ENCODE results near the gene IDS. TPM values are rescaled to one million over a fixed set of nuclear protein-coding genes. Genes with fewer than 3 reads are reported as not detected.
A peak's percentile ranks its signal among the peaks of the same experiment; 100 is the strongest.
"Not testable (repeated sequence)": the region's sequence is repeated elsewhere in the genome, so short reads cannot be mapped to it uniquely, and the experiment has no call there.

Gene IDS
- total RNA-seq, 1 donor from 2014 or later, result 113 TPM

GRCh38 chrX:149521438-149521837 lies 16.3 kb upstream of the IDS start:
- no peak overlapping the region for H3K27ac ChIP-seq
- no peak for TF ChIP-seq CTCF (IDR thresholded peaks at IDR 0.05)
- ATAC-seq (no peak), DNase-seq (no peak)
- H3K27me3 ChIP-seq, result no peaks in the 10 kb centered on the region
- intact Hi-C loops (cut with DNase I), result no loop called here
- no peaks in the 10 kb centered on the region for H3K4me1 ChIP-seq
- no peaks in the 10 kb centered on the region for H3K9me3 ChIP-seq
- no peaks in the 10 kb centered on the region for H3K36me3 ChIP-seq
- no peak overlapping the region for H3K4me3 ChIP-seq

DNA sequence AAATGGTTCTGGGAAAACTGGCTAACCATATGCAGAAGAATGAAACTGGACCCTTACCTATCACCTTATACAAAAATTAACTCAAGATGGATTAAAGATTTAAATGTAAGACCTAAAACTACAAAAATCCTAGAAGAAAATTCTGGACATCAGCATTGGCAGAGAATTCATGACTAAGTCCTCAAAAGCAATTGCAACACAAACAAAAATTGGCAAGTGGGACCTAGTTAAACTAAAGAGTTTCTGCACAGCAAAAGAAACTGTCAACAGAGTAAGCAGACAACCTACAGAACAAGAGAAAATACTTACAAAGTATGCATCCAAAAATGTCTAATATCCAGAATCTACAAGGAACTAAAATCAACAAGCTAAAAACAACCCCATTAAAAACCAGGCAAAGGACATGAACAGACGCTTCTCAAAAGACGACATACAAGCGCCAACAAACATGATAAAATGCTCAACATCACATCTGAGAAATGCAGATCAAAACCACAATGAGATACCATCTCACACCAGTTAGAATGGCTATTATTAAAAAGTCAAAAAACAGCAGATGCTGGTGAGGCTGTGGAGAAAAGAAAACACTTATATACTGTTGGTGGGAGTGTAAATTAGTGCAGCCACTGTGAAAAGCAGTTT lies 15.7 kb upstream of the IDS start:
- intact Hi-C loops (cut with DNase I); ATAC-seq: not testable (repeated sequence)

GRCh38 chrX:149518236-149518635 lies 13.1 kb upstream of the IDS start:
- no peak for DNase-seq
- H3K4me3 ChIP-seq, result no peak overlapping the region
- no peaks in the 10 kb centered on the region for H3K36me3 ChIP-seq
- intact Hi-C loops (cut with DNase I), result no loop called here
- no peaks in the 10 kb centered on the region for H3K27me3 ChIP-seq
- no peak overlapping the region for H3K27ac ChIP-seq
- no peak for ATAC-seq
- H3K9me3 ChIP-seq, result no peaks in the 10 kb centered on the region
- H3K4me1 ChIP-seq, result no peaks in the 10 kb centered on the region
- TF ChIP-seq CTCF (IDR thresholded peaks at IDR 0.05), result no peak

More for the DNA sequence above, 15.7 kb upstream of the IDS start:
- H3K36me3 ChIP-seq, H3K4me1 ChIP-seq, H3K4me3 ChIP-seq, H3K9me3 ChIP-seq, H3K27ac ChIP-seq, H3K27me3 ChIP-seq, DNase-seq: not testable (repeated sequence)

DNA sequence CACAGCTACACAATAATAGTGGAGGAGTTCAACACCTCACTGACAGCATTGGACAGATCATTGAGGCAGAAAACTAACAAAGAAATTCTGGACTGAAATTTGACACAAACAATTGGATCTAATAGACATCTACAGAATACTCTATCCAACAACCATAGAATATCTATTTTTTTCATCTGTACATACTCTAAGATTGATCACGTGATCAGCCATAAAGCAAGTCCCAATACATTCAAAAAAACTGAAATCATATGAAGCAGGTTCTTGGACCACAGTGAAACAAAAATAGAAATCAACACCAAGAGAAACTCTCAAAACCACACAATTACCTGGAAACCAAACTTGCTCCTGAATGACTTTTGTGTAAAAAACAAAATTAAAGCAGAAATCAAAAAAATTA lies 12.2 kb upstream of the IDS start:
- H3K4me3 ChIP-seq, result no peak overlapping the region
- H3K9me3 ChIP-seq, result no peaks in the 10 kb centered on the region
- no peak overlapping the region for H3K27ac ChIP-seq
- TF ChIP-seq CTCF (IDR thresholded peaks at IDR 0.05), result no peak
- H3K4me1 ChIP-seq, result no peaks in the 10 kb centered on the region
- no peaks in the 10 kb centered on the region for H3K27me3 ChIP-seq
- intact Hi-C loops (cut with DNase I), result no loop called here
- H3K36me3 ChIP-seq, result no peaks in the 10 kb centered on the region
- DNase-seq, result no peak
- ATAC-seq, result no peak

GRCh38 chrX:149516604-149517003 lies 11.5 kb upstream of the IDS start:
- Histone ChIP-seq H3K4me1 (no peaks in the 10 kb centered on the region), H3K27ac (no peak overlapping the region), H3K27me3 (no peaks in the 10 kb centered on the region), H3K36me3 (no peaks in the 10 kb centered on the region), H3K9me3 (no peaks in the 10 kb centered on the region), H3K4me3 (no peak overlapping the region)
- intact Hi-C loops (cut with DNase I), result no loop called here
- no peak for ATAC-seq
- DNase-seq, result no peak
- no peak for TF ChIP-seq CTCF (IDR thresholded peaks at IDR 0.05)

DNA sequence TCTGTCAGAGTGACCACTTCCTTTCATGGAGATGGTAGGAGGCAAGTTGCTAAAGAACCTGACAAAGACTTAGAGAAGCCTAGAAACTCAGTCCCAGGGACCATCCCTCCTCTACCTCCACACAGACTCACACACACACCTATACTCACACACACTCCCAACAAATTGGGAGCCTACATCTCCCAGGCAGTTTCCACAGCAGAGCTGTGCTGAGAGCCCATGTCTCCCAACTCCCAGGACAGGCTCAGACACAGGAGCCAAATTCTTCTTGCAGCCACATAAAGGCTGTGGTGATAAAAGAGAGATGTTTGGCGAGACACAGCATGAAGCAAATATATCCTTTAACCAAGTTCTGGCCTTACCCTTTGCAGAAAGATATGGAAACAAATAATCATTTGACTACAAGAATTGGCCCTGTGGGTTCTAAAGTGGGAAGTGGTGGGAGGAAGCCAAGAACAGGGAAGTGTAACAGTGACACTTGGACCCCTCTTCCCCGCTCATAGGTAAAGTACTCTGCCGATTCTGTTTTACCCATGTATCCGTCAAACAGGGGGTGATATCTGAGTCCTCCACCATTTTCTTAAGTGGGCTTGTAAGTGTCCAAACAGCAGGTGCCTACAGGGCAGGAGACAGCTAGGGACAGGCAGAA lies 11.0 kb upstream of the IDS start:
- peak; percentile 39 for ATAC-seq
- no peaks in the 10 kb centered on the region for H3K9me3 ChIP-seq

More for the DNA sequence above, 11.0 kb upstream of the IDS start:
- Histone ChIP-seq H3K4me3 (no peak overlapping the region), H3K27me3 (no peaks in the 10 kb centered on the region), H3K4me1 (no peaks in the 10 kb centered on the region), H3K36me3 (no peaks in the 10 kb centered on the region), H3K27ac (no peak overlapping the region)
- DNase-seq, result no peak
- no peak for TF ChIP-seq CTCF (IDR thresholded peaks at IDR 0.05)
- intact Hi-C loops (cut with DNase I), result no loop called here

All from upper lobe of right lung (tissue), 1 donor.